Mesenchymal stem cell (in vitro differentiated cells and primary cell): Measurements from ENCODE around the gene CAMK1D.

Experiments
- DNase-seq: peaks from one replicate; pipeline ENCODE4 v3.0.0-alpha.2; 2013
- H2AFZ ChIP-seq: one replicate; pipeline ENCODE4 v1.6.1; 2013; ENCODE audit warnings: low read depth, mild to moderate bottlenecking, control low read depth, inconsistent platforms, low read length, moderate library complexity
- H2AK5ac ChIP-seq: 2 replicates; pipeline ENCODE4 v1.6.1; 2013; ENCODE audit warnings: low read length, moderate library complexity, mild to moderate bottlenecking, inconsistent platforms; ENCODE audit not compliant: severe bottlenecking
- H2BK120ac ChIP-seq: one replicate; pipeline ENCODE4 v1.6.1; 2013; ENCODE audit warnings: low read depth, mild to moderate bottlenecking, inconsistent platforms, low read length, moderate library complexity
- H2BK12ac ChIP-seq, 2 experiments: one replicate each; pipeline ENCODE4 v1.6.1; 2013; ENCODE audit warnings: inconsistent platforms in 2 of 2, low read length in 2 of 2, mild to moderate bottlenecking in 2 of 2, moderate library complexity in 2 of 2, control low read depth in 1 of 2
- H2BK15ac ChIP-seq: one replicate; pipeline ENCODE4 v1.6.1; 2013; ENCODE audit warnings: mild to moderate bottlenecking, low read depth, inconsistent platforms; ENCODE audit not compliant: poor library complexity, severe bottlenecking
- H2BK5ac ChIP-seq: 2 replicates; pipeline ENCODE4 v1.6.1; 2013; ENCODE audit warnings: low read depth, mild to moderate bottlenecking, low read length, control low read depth, inconsistent platforms; ENCODE audit not compliant: poor library complexity, severe bottlenecking
- H3K14ac ChIP-seq, 2 experiments: one replicate each; pipeline ENCODE4 v1.6.1; 2013; ENCODE audit warnings: inconsistent platforms in 2 of 2, low read length in 2 of 2, control low read depth in 1 of 2, mild to moderate bottlenecking in 1 of 2, moderate library complexity in 1 of 2
- H3K18ac ChIP-seq, 2 experiments: one replicate each; pipeline ENCODE4 v1.6.1; 2013; ENCODE audit warnings: inconsistent platforms in 2 of 2, low read length in 2 of 2, control low read depth in 1 of 2, low read depth in 1 of 2, mild to moderate bottlenecking in 1 of 2
- H3K23ac ChIP-seq, 2 experiments: one replicate each; pipeline ENCODE4 v1.6.1; 2013; ENCODE audit warnings: inconsistent platforms in 2 of 2, low read length in 2 of 2, mild to moderate bottlenecking in 2 of 2, moderate library complexity in 2 of 2, control low read depth in 1 of 2
- H3K27ac ChIP-seq: 2 replicates; pipeline ENCODE4 v1.5.1; 2013; ENCODE audit warnings: mild to moderate bottlenecking, moderate library complexity, low read length, control low read depth, inconsistent platforms; ENCODE audit not compliant: poor library complexity, severe bottlenecking
- H3K27me3 ChIP-seq, 2 experiments: 2 replicates each; pipeline versions ENCODE4 v1.6.1 to v1.7.0; 2013; ENCODE audit warnings: low read length in 2 of 2, mild to moderate bottlenecking in 2 of 2, moderate library complexity in 2 of 2, control low read depth in 1 of 2, inconsistent platforms in 1 of 2; ENCODE audit not compliant: control insufficient read depth in 1 of 2, insufficient read depth in 1 of 2
- H3K36me3 ChIP-seq, 2 experiments: 2 replicates each; pipeline versions ENCODE4 v1.6.1 to v1.7.0; 2013; ENCODE audit warnings: low read length in 2 of 2, control low read depth in 1 of 2, inconsistent platforms in 1 of 2, low read depth in 1 of 2, mild to moderate bottlenecking in 1 of 2; ENCODE audit not compliant: insufficient read depth in 2 of 2, control insufficient read depth in 1 of 2
- H3K4ac ChIP-seq, 2 experiments: one replicate each; pipeline ENCODE4 v1.6.1; 2013; ENCODE audit warnings: inconsistent platforms in 2 of 2, low read length in 2 of 2, mild to moderate bottlenecking in 2 of 2, moderate library complexity in 2 of 2, control low read depth in 1 of 2, low read depth in 1 of 2
- H3K4me1 ChIP-seq: 2 replicates; pipeline ENCODE4 v1.6.1; 2013; ENCODE audit warnings: low read depth, low read length, control low read depth; ENCODE audit not compliant: control insufficient read depth, insufficient read depth
- H3K4me2 ChIP-seq: 2 replicates; pipeline ENCODE4 v1.6.1; 2013; ENCODE audit warnings: low read length, mild to moderate bottlenecking, inconsistent platforms; ENCODE audit not compliant: poor library complexity, severe bottlenecking
- H3K4me3 ChIP-seq, 2 experiments: 2 replicates each; pipeline versions ENCODE4 v1.5.1 to v1.7.0; 2013; ENCODE audit warnings: low read length in 2 of 2, mild to moderate bottlenecking in 2 of 2, control low read depth in 1 of 2, low read depth in 1 of 2; ENCODE audit not compliant: insufficient read depth in 1 of 2
- H3K79me1 ChIP-seq: replicated peaks from 2 replicates; pipeline ENCODE4 v1.6.1; 2013; ENCODE audit warnings: mild to moderate bottlenecking, control low read depth, low read length, inconsistent platforms; ENCODE audit not compliant: poor library complexity, severe bottlenecking
- H3K9ac ChIP-seq: 2 replicates; pipeline ENCODE4 v1.7.0; 2013; ENCODE audit warnings: mild to moderate bottlenecking, low read length, moderate library complexity
- H3K9me3 ChIP-seq: 2 replicates; pipeline ENCODE4 v1.7.0; 2013; ENCODE audit warnings: mild to moderate bottlenecking, low read length; ENCODE audit not compliant: control insufficient read depth
- H4K8ac ChIP-seq: one replicate; pipeline ENCODE4 v1.6.1; 2013; ENCODE audit warnings: inconsistent platforms, mild to moderate bottlenecking, low read length, moderate library complexity
- H4K91ac ChIP-seq: one replicate; pipeline ENCODE4 v1.6.1; 2013; ENCODE audit warnings: mild to moderate bottlenecking, low read length, inconsistent platforms
- WGBS: methylation state at CpG from one replicate; pipeline ENCODE4 v1.1.7; 2013; ENCODE audit warnings: mixed read lengths; 5-methylcytosine and 5-hydroxymethylcytosine counted together

CAMK1D gene

DNA sequence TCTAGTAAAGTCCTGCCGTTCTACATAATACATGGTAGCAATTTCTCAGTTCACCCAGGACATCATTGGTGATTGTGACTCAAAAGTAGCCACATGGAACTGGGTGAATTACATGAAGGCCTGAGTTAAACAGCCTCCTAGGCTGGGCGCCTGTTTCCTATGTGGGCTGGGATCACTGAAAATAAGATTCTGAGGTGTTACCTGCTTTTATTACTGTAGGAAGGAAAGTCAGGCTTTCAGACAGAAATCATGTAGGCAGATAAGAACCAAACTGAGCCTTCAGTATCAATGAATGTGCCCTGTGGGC lies 160.4 kb downstream of the CAMK1D start:
- Histone ChIP-seq H3K23ac (no peak overlapping the region), H4K8ac (no peak overlapping the region), H3K27ac (no peak overlapping the region), H2BK5ac (no peak overlapping the region), H3K4me3 (no peak overlapping the region), H2BK120ac (no peak overlapping the region), H2BK15ac (no peak overlapping the region), H3K79me1 (peaks cover 47% of the 10 kb centered on the region), H2AFZ (no peak overlapping the region), H3K4ac (no peak overlapping the region), H3K9me3 (no peaks in the 10 kb centered on the region), H3K4me1 (peaks cover 11% of the 10 kb centered on the region), H3K36me3 (no peaks in the 10 kb centered on the region), H2BK12ac (no peak overlapping the region), H3K18ac (no peak overlapping the region), H3K14ac (no peak overlapping the region), H2AK5ac (no peak overlapping the region), H3K4me2 (no peak overlapping the region), H4K91ac (no peak overlapping the region), H3K9ac (no peak overlapping the region), H3K27me3 (no peaks in the 10 kb centered on the region)
- DNase-seq = no peak
- 90% methylated on average over 2 of the region's 2 CpGs for WGBS

DNA sequence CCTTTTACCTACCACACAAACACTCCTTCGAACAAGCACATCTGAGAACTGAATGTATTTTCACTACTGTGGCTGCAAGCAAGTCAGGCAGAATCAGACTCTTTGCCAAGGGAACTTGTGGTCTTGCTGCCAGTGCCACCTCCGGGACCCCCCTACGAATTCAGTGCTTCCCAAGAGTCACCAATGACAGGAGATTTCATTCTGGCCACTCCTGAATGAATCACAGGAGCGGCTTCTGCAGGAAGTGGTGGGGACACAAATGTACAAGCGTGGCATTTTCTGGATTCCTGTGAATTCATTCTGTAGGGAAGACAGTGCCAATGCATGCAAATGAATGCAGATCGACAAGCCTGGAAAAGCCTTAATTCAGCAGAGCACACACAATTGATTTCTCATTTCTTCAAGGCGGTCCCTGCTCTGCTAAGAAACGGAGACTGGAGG lies 161.2 kb downstream of the CAMK1D start:
- H3K23ac ChIP-seq = no peak overlapping the region
- H3K18ac ChIP-seq = no peak overlapping the region
- no peak overlapping the region for H3K9ac ChIP-seq
- peak overlapping the region; percentile 12 for H3K4me2 ChIP-seq
- 83% methylated on average over 8 of the region's 8 CpGs for WGBS
- H3K4me3 ChIP-seq = no peak overlapping the region
- no peak overlapping the region for H2BK5ac ChIP-seq
- no peaks in the 10 kb centered on the region for H3K9me3 ChIP-seq
- H4K8ac ChIP-seq = no peak overlapping the region
- no peak overlapping the region for H2AFZ ChIP-seq
- DNase-seq = no peak
- H3K79me1 ChIP-seq = peaks cover 41% of the 10 kb centered on the region
- H3K4ac ChIP-seq = no peak overlapping the region
- no peak overlapping the region for H2BK15ac ChIP-seq
- H2BK120ac ChIP-seq = no peak overlapping the region
- no peak overlapping the region for H3K14ac ChIP-seq
- peak overlapping the region; percentile 43 for H3K27ac ChIP-seq
- no peaks in the 10 kb centered on the region for H3K36me3 ChIP-seq
- no peak overlapping the region for H4K91ac ChIP-seq
- no peak overlapping the region for H2BK12ac ChIP-seq
- H3K27me3 ChIP-seq = no peaks in the 10 kb centered on the region
- H2AK5ac ChIP-seq = no peak overlapping the region
- H3K4me1 ChIP-seq = peaks cover 11% of the 10 kb centered on the region

DNA sequence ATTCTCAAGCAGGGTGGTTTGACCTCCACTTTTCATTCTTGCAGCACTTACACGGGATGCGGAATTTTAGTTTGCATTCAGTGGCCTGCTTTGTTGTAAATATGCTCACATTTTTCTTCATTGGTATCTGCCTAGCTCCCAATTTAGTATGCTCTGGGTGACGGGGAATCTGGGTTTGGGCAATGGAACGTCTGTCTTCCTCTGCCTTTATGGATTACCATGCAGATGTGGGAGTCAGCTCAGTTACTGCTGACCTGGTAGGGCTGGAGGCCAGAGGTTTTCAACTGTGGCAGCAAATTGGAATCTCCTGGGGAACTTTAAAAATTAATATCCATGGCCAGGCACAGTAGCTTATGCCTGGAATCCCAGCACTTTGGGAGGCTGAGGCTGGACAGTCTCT lies 161.6 kb downstream of the CAMK1D start:
- no peak overlapping the region for H3K9ac ChIP-seq
- H2AK5ac ChIP-seq = no peak overlapping the region
- peak overlapping the region; percentile 13 for H3K27ac ChIP-seq
- no peaks in the 10 kb centered on the region for H3K36me3 ChIP-seq
- no peak overlapping the region for H3K23ac ChIP-seq
- H3K9me3 ChIP-seq = no peaks in the 10 kb centered on the region
- H3K4me2 ChIP-seq = no peak overlapping the region
- H4K91ac ChIP-seq = no peak overlapping the region
- peaks cover 11% of the 10 kb centered on the region for H3K4me1 ChIP-seq
- H2BK120ac ChIP-seq = no peak overlapping the region
- H3K79me1 ChIP-seq = peaks cover 43% of the 10 kb centered on the region
- H3K18ac ChIP-seq = no peak overlapping the region
- H2AFZ ChIP-seq = no peak overlapping the region
- H3K4ac ChIP-seq = no peak overlapping the region
- H4K8ac ChIP-seq = no peak overlapping the region
- 77% methylated on average over 4 of the region's 4 CpGs for whole genome bisulfite sequencing
- no peak overlapping the region for H2BK15ac ChIP-seq
- H2BK12ac ChIP-seq = no peak overlapping the region
- no peak overlapping the region for H2BK5ac ChIP-seq
- H3K14ac ChIP-seq = no peak overlapping the region
- no peak for DNase-seq
- no peaks in the 10 kb centered on the region for H3K27me3 ChIP-seq
- no peak overlapping the region for H3K4me3 ChIP-seq

DNA sequence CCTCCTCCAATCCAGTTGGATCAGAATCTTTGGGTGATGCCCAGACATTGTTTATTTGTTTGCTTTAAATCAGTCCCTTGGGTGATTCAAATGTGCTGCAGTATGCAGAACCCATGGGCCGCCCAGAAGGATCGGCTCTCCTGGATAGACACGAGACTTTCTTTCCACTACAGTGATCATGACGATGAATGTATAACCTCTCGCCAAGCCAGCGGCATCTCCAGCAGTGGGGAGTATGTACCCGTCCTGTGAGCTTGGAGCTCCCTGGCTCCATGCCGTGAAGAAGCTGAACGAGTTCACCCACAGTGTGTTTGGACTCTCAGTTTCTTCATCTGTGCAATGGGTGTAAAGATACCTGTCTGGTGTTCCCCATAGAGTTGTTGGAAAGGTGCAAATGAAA lies 162.3 kb downstream of the CAMK1D start:
- no peak overlapping the region for H2AFZ ChIP-seq
- 96% methylated on average over 9 of the region's 9 CpGs for WGBS

More for the DNA sequence above, 162.3 kb downstream of the CAMK1D start:
- no peaks in the 10 kb centered on the region for H3K36me3 ChIP-seq
- no peak overlapping the region for H2BK15ac ChIP-seq
- no peak overlapping the region for H3K4me2 ChIP-seq
- no peak overlapping the region for H3K9ac ChIP-seq
- H2BK12ac ChIP-seq = no peak overlapping the region
- H3K14ac ChIP-seq = no peak overlapping the region
- H4K8ac ChIP-seq = no peak overlapping the region
- H2BK5ac ChIP-seq = no peak overlapping the region
- H3K27ac ChIP-seq = no peak overlapping the region
- no peak overlapping the region for H4K91ac ChIP-seq
- no peaks in the 10 kb centered on the region for H3K27me3 ChIP-seq
- H3K9me3 ChIP-seq = no peaks in the 10 kb centered on the region
- no peak overlapping the region for H3K4me3 ChIP-seq
- no peak overlapping the region for H2AK5ac ChIP-seq
- no peak overlapping the region for H3K4ac ChIP-seq
- no peak overlapping the region for H2BK120ac ChIP-seq
- no peak for DNase-seq
- H3K23ac ChIP-seq = no peak overlapping the region
- H3K18ac ChIP-seq = no peak overlapping the region
- H3K4me1 ChIP-seq = peaks cover 11% of the 10 kb centered on the region
- H3K79me1 ChIP-seq = peaks cover 43% of the 10 kb centered on the region
